ENCODE measurements around the gene SMAGP. TPM values are rescaled to one million over a fixed set of nuclear protein-coding genes. Genes with fewer than 3 reads are reported as not detected.

The SMAGP gene
- 4.2 and 20.0 TPM in 2 replicates for total RNA-seq

GRCh38 chr12:51270067-51270950, at the start of gene SMAGP:
SMAGP (minus strand) TSS chr12:51270415; CDS start chr12:51269278, 1,137 bp downstream.

GRCh38 chr12:51238510-51239334, 31.5 kb downstream of the SMAGP start, which contains the start of gene DAZAP2:
DAZAP2 (plus strand) TSS chr12:51238826; CDS start chr12:51238908, 82 bp downstream.

GRCh38 chr12:51217968-51218606, 52.1 kb downstream of the SMAGP start, which contains the start of gene POU6F1:
POU6F1 (minus strand) TSS chr12:51218062; CDS start chr12:51206836, 11,226 bp downstream.

Other genes with a start within 250 kb of the SMAGP start
- 87.1 and 173 TPM in 2 replicates for gene SLC11A2, start 244.0 kb downstream of the SMAGP start, total RNA-seq
- gene LETMD1, start 222.1 kb downstream of the SMAGP start, total RNA-seq = 37.0 and 41.3 TPM in 2 replicates
- 24.1 and 37.1 TPM in 2 replicates for gene CSRNP2, start 186.8 kb downstream of the SMAGP start, total RNA-seq
- 10.4 and 18.5 TPM in 2 replicates for gene TFCP2, start 97.3 kb downstream of the SMAGP start, total RNA-seq
- gene POU6F1, start 52.4 kb downstream of the SMAGP start, total RNA-seq = 1.2 and 2.4 TPM in 2 replicates
- gene DAZAP2, start 31.6 kb downstream of the SMAGP start, total RNA-seq = 59.4 and 66.6 TPM in 2 replicates
- gene BIN2, start 53.8 kb upstream of the SMAGP start, total RNA-seq = not detected in 2 replicates
- not detected in 2 replicates for gene CELA1, start 76.3 kb upstream of the SMAGP start, total RNA-seq
- 43.9 and 66.1 TPM in 2 replicates for gene GALNT6, start 121.0 kb upstream of the SMAGP start, total RNA-seq
- 1.8 and 3.2 TPM in 2 replicates for gene SLC4A8, start 154.4 kb upstream of the SMAGP start, total RNA-seq

All from smooth muscle cell of the umbilical artery (primary cell).